Measurements from ENCODE around the gene CAMTA1.

The CAMTA1 gene

GRCh38 chr1:7570311-7570710 is 785.1 kb downstream of the CAMTA1 start:
- DNase-seq, result no peak
- Histone ChIP-seq H3K18ac (ENCODE audit: low read length) (no peak overlapping the region), H3K79me2 (ENCODE audit: control insufficient read depth, insufficient read depth, low read length, poor library complexity) (no peaks in the 10 kb centered on the region), H3K4me3 (ENCODE audit: low read depth, low read length) (no peak overlapping the region), H2BK120ac (ENCODE audit: insufficient read depth, low read length, poor library complexity) (no peak overlapping the region), H4K91ac (ENCODE audit: low read depth, low read length) (no peak overlapping the region), H3K23ac (ENCODE audit: low read length) (no peak overlapping the region), H3K4me2 (ENCODE audit: low read length) (no peak overlapping the region), H3K9ac (ENCODE audit: low read length) (no peak overlapping the region), H3K36me3 (ENCODE audit: control insufficient read depth in 1 of 2, insufficient read depth in 2 of 2, low read length in 2 of 2) (no peaks in the 10 kb centered on the region), H2AFZ (ENCODE audit: insufficient read depth, low read length, poor library complexity) (no peak overlapping the region), H2AK5ac (ENCODE audit: low read length) (no peak overlapping the region), H4K8ac (ENCODE audit: low read depth, low read length) (no peak overlapping the region), H3K27me3 (ENCODE audit: insufficient read depth, low read length) (no peaks in the 10 kb centered on the region), H3K14ac (ENCODE audit: low read length) (no peak overlapping the region), H3K27ac (ENCODE audit: low read depth, low read length) (no peak overlapping the region), H3K79me1 (ENCODE audit: low read length) (no peaks in the 10 kb centered on the region), H4K12ac (ENCODE audit: low read depth, low read length) (no peak overlapping the region), H3K9me3 (ENCODE audit: insufficient read depth, low read depth, low read length) (peaks cover 8% of the 10 kb centered on the region), H3K4ac (ENCODE audit: low read depth, low read length) (no peak overlapping the region), H3K4me1 (ENCODE audit: control insufficient read depth in 1 of 2, insufficient read depth in 2 of 2, low read length in 2 of 2) (no peaks in the 10 kb centered on the region), H2BK12ac (ENCODE audit: low read length) (no peak overlapping the region), H2BK5ac (ENCODE audit: low read depth, low read length, poor library complexity) (no peak overlapping the region)
- no CpG with 5 or more reads among the region's 5 CpGs for WGBS (ENCODE audit: extremely low coverage, insufficient coverage, insufficient read length)

DNA sequence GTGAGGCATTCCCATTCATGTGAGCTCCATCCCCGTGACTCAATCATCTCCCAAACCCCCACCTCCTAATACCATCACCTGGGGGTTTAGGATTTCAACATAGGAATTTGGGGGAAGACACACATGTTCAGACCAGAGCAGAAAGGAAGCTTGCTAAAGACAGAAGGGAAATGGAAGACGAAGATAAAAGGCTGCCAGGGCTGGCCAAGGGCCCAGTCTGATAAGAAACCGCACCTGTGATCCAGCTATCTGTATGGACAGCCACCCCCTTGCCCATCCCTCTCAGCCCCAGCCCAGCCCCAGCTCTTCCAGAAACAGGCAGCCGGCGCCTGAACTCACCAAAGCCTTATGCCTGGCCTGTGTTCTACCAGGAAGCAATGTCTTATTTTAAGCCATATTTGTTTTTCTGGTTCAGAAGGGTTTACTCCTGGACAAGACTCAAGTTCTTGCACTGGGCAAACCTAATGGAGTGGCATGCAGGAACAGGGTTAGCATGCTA is 787.4 kb downstream of the CAMTA1 start:
- no peaks in the 10 kb centered on the region for H3K36me3 ChIP-seq (ENCODE audit: control insufficient read depth in 1 of 2, insufficient read depth in 2 of 2, low read length in 2 of 2)
- no peak overlapping the region for H4K91ac ChIP-seq (ENCODE audit: low read depth, low read length)
- no peaks in the 10 kb centered on the region for H3K4me1 ChIP-seq (ENCODE audit: control insufficient read depth in 1 of 2, insufficient read depth in 2 of 2, low read length in 2 of 2)
- no peak overlapping the region for H3K14ac ChIP-seq (ENCODE audit: low read length)
- H2AK5ac ChIP-seq (ENCODE audit: low read length), result no peak overlapping the region
- no peak overlapping the region for H3K4me2 ChIP-seq (ENCODE audit: low read length)
- H4K12ac ChIP-seq (ENCODE audit: low read depth, low read length), result no peak overlapping the region
- no peaks in the 10 kb centered on the region for H3K79me2 ChIP-seq (ENCODE audit: control insufficient read depth, insufficient read depth, low read length, poor library complexity)
- no peak overlapping the region for H4K8ac ChIP-seq (ENCODE audit: low read depth, low read length)
- no peaks in the 10 kb centered on the region for H3K79me1 ChIP-seq (ENCODE audit: low read length)
- H3K23ac ChIP-seq (ENCODE audit: low read length), result no peak overlapping the region
- no peak overlapping the region for H3K4ac ChIP-seq (ENCODE audit: low read depth, low read length)
- H2BK12ac ChIP-seq (ENCODE audit: low read length), result no peak overlapping the region
- no peak overlapping the region for H2BK5ac ChIP-seq (ENCODE audit: low read depth, low read length, poor library complexity)
- H3K4me3 ChIP-seq (ENCODE audit: low read depth, low read length), result no peak overlapping the region
- H3K27ac ChIP-seq (ENCODE audit: low read depth, low read length), result no peak overlapping the region
- no peak for DNase-seq
- H3K18ac ChIP-seq (ENCODE audit: low read length), result no peak overlapping the region
- no peak overlapping the region for H3K9ac ChIP-seq (ENCODE audit: low read length)
- no CpG with 5 or more reads among the region's 5 CpGs for WGBS (ENCODE audit: extremely low coverage, insufficient coverage, insufficient read length)
- H3K27me3 ChIP-seq (ENCODE audit: insufficient read depth, low read length), result no peaks in the 10 kb centered on the region
- peaks cover 8% of the 10 kb centered on the region for H3K9me3 ChIP-seq (ENCODE audit: insufficient read depth, low read depth, low read length)
- H2BK120ac ChIP-seq (ENCODE audit: insufficient read depth, low read length, poor library complexity), result no peak overlapping the region
- H2AFZ ChIP-seq (ENCODE audit: insufficient read depth, low read length, poor library complexity), result no peak overlapping the region

DNA sequence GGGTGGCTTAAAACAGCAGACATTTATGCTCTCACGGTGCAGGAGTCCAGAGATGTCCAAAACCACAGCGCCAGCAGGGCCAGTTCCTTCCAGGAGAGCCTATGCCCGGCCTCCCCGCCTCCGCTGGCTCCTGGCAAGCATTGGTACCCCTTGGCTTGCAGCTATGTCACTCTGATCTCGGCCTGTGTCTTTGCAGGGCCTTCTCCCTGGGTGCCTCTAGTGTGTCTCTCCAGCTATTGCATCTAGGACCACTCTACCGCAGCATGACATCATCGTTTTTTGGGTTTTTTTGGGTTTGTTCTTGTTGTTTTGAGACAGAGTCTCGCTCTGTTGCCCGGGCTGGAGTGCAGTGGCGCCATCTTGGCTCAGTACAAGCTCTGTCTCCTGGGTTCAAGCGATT is 788.2 kb downstream of the CAMTA1 start:
- H3K4me3 ChIP-seq (ENCODE audit: low read depth, low read length), result no peak overlapping the region
- no peaks in the 10 kb centered on the region for H3K36me3 ChIP-seq (ENCODE audit: control insufficient read depth in 1 of 2, insufficient read depth in 2 of 2, low read length in 2 of 2)
- H4K12ac ChIP-seq (ENCODE audit: low read depth, low read length), result no peak overlapping the region
- no peak overlapping the region for H2AFZ ChIP-seq (ENCODE audit: insufficient read depth, low read length, poor library complexity)
- H3K4me2 ChIP-seq (ENCODE audit: low read length), result no peak overlapping the region
- H3K23ac ChIP-seq (ENCODE audit: low read length), result no peak overlapping the region
- H2AK5ac ChIP-seq (ENCODE audit: low read length), result no peak overlapping the region
- no peak overlapping the region for H3K18ac ChIP-seq (ENCODE audit: low read length)
- no peak overlapping the region for H2BK12ac ChIP-seq (ENCODE audit: low read length)
- H3K79me2 ChIP-seq (ENCODE audit: control insufficient read depth, insufficient read depth, low read length, poor library complexity), result no peaks in the 10 kb centered on the region
- H3K4ac ChIP-seq (ENCODE audit: low read depth, low read length), result no peak overlapping the region
- no peak overlapping the region for H4K8ac ChIP-seq (ENCODE audit: low read depth, low read length)
- no peaks in the 10 kb centered on the region for H3K27me3 ChIP-seq (ENCODE audit: insufficient read depth, low read length)
- H3K4me1 ChIP-seq (ENCODE audit: control insufficient read depth in 1 of 2, insufficient read depth in 2 of 2, low read length in 2 of 2), result no peaks in the 10 kb centered on the region
- H2BK5ac ChIP-seq (ENCODE audit: low read depth, low read length, poor library complexity), result no peak overlapping the region
- no peak overlapping the region for H3K27ac ChIP-seq (ENCODE audit: low read depth, low read length)
- no peak overlapping the region for H3K9ac ChIP-seq (ENCODE audit: low read length)
- H3K14ac ChIP-seq (ENCODE audit: low read length), result no peak overlapping the region
- DNase-seq, result no peak
- H3K9me3 ChIP-seq (ENCODE audit: insufficient read depth, low read depth, low read length), result peaks cover 3% of the 10 kb centered on the region
- H3K79me1 ChIP-seq (ENCODE audit: low read length), result no peaks in the 10 kb centered on the region
- no CpG with 5 or more reads among the region's 12 CpGs for WGBS (ENCODE audit: extremely low coverage, insufficient coverage, insufficient read length)
- H2BK120ac ChIP-seq (ENCODE audit: insufficient read depth, low read length, poor library complexity), result no peak overlapping the region
- H4K91ac ChIP-seq (ENCODE audit: low read depth, low read length), result no peak overlapping the region

DNA sequence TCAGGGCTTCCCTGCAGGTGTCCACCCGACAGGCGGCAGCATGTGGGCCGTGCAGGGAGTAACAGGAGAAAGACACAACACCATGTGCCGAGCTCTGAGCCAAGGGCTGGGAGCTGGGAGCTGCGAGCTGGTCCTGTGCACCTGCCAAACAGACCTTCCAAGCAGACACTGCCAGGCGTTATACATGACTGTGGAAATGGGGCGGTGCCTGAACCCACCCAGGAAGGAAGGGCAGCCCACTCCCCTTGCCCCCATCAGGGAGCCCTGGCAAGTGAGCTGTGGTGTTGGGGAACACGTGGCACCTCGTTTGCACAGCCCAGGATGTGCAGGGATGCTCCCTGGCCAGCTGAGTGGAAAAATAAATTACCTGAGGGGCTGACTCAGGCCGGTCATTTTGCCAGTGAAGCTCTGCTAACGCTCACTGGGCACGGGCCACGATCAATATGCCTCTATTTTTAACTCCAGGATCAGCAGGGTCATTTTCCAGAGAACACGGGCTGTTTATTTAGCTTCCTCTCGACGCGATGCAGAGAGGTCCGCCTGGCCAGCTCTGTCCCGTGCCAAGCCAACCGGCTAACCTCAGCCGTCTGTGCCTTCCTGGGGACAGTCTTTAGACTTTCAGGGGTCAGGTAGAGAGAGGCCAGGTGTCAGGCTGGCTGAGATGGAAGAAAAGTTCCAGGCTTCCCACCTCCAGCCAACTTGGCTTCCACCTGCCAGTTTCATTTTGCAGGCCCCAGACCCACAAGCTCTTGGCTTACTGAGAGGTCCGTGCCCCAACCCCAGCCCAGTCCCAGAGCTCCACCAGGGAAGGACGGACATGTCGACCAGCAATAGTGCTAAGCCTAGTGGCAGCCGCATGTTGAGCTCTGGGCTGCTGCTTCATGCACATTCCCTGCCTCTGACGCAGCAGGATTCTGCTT is 789.1 kb downstream of the CAMTA1 start:
- H2BK120ac ChIP-seq (ENCODE audit: insufficient read depth, low read length, poor library complexity), result no peak overlapping the region
- H3K4ac ChIP-seq (ENCODE audit: low read depth, low read length), result no peak overlapping the region
- no peak overlapping the region for H4K12ac ChIP-seq (ENCODE audit: low read depth, low read length)
- H3K23ac ChIP-seq (ENCODE audit: low read length), result no peak overlapping the region
- no peak overlapping the region for H3K27ac ChIP-seq (ENCODE audit: low read depth, low read length)
- H3K79me1 ChIP-seq (ENCODE audit: low read length), result no peaks in the 10 kb centered on the region
- H3K9me3 ChIP-seq (ENCODE audit: insufficient read depth, low read depth, low read length), result no peaks in the 10 kb centered on the region
- H2AFZ ChIP-seq (ENCODE audit: insufficient read depth, low read length, poor library complexity), result no peak overlapping the region
- DNase-seq, result no peak
- H4K8ac ChIP-seq (ENCODE audit: low read depth, low read length), result no peak overlapping the region
- H3K4me2 ChIP-seq (ENCODE audit: low read length), result no peak overlapping the region
- no peak overlapping the region for H3K4me3 ChIP-seq (ENCODE audit: low read depth, low read length)
- H4K91ac ChIP-seq (ENCODE audit: low read depth, low read length), result no peak overlapping the region
- H3K9ac ChIP-seq (ENCODE audit: low read length), result no peak overlapping the region
- no peaks in the 10 kb centered on the region for H3K36me3 ChIP-seq (ENCODE audit: control insufficient read depth in 1 of 2, insufficient read depth in 2 of 2, low read length in 2 of 2)
- H3K14ac ChIP-seq (ENCODE audit: low read length), result no peak overlapping the region
- no peaks in the 10 kb centered on the region for H3K79me2 ChIP-seq (ENCODE audit: control insufficient read depth, insufficient read depth, low read length, poor library complexity)
- H2BK12ac ChIP-seq (ENCODE audit: low read length), result no peak overlapping the region
- H3K4me1 ChIP-seq (ENCODE audit: control insufficient read depth in 1 of 2, insufficient read depth in 2 of 2, low read length in 2 of 2), result no peaks in the 10 kb centered on the region
- H2BK5ac ChIP-seq (ENCODE audit: low read depth, low read length, poor library complexity), result no peak overlapping the region
- no peak overlapping the region for H3K18ac ChIP-seq (ENCODE audit: low read length)
- no peak overlapping the region for H2AK5ac ChIP-seq (ENCODE audit: low read length)
- H3K27me3 ChIP-seq (ENCODE audit: insufficient read depth, low read length), result no peaks in the 10 kb centered on the region
- WGBS (ENCODE audit: extremely low coverage, insufficient coverage, insufficient read length), result no CpG with 5 or more reads among the region's 26 CpGs
